Measurements from ENCODE around the gene SLC27A1.
"Not testable (repeated sequence)": the region's sequence is repeated elsewhere in the genome, so short reads cannot be mapped to it uniquely, and the experiment has no call there.

SLC27A1 gene

GRCh38 chr19:17515408-17516149 lies 45.3 kb downstream of the SLC27A1 start:
- H3K36me3 Mint-ChIP-seq (ENCODE audit: insufficient read depth) = peaks cover 21% of the 10 kb centered on the region
- no peak overlapping the region for H3K4me3 Mint-ChIP-seq
- H3K27ac Mint-ChIP-seq (ENCODE audit: low read depth) = no peak overlapping the region
- ATAC-seq (replicated peaks; ENCODE audit: extremely low read depth, poor library complexity, severe bottlenecking) = no peak
- no peaks in the 10 kb centered on the region for H3K9me3 Mint-ChIP-seq
- H3K27me3 Mint-ChIP-seq = no peaks in the 10 kb centered on the region
- no peak for DNase-seq (ENCODE audit: low spot score in 2 of 2)
- H3K4me1 Mint-ChIP-seq = peaks cover 26% of the 10 kb centered on the region

GRCh38 chr19:17517898-17518297 lies 47.6 kb downstream of the SLC27A1 start:
- H3K36me3 Mint-ChIP-seq (ENCODE audit: insufficient read depth) = peaks cover 12% of the 10 kb centered on the region
- no peak overlapping the region for H3K27ac Mint-ChIP-seq (ENCODE audit: low read depth)
- no peaks in the 10 kb centered on the region for H3K27me3 Mint-ChIP-seq
- no peak for ATAC-seq (replicated peaks; ENCODE audit: extremely low read depth, poor library complexity, severe bottlenecking)
- H3K9me3 Mint-ChIP-seq = no peaks in the 10 kb centered on the region
- no peak overlapping the region for H3K4me3 Mint-ChIP-seq
- DNase-seq (ENCODE audit: low spot score in 2 of 2) = no peak
- H3K4me1 Mint-ChIP-seq = peaks cover 19% of the 10 kb centered on the region

GRCh38 chr19:17518654-17519053 lies 48.3 kb downstream of the SLC27A1 start:
- DNase-seq (ENCODE audit: low spot score in 2 of 2); H3K9me3 Mint-ChIP-seq: not testable (repeated sequence)
- peaks cover 20% of the 10 kb centered on the region for H3K4me1 Mint-ChIP-seq

GRCh38 chr19:17519967-17520366 lies 49.6 kb downstream of the SLC27A1 start:
- peaks cover 22% of the 10 kb centered on the region for H3K4me1 Mint-ChIP-seq
- DNase-seq (ENCODE audit: low spot score in 2 of 2) = no peak
- no peaks in the 10 kb centered on the region for H3K9me3 Mint-ChIP-seq
- no peak overlapping the region for H3K4me3 Mint-ChIP-seq
- H3K36me3 Mint-ChIP-seq (ENCODE audit: insufficient read depth) = peaks cover 14% of the 10 kb centered on the region
- no peak overlapping the region for H3K27ac Mint-ChIP-seq (ENCODE audit: low read depth)
- no peaks in the 10 kb centered on the region for H3K27me3 Mint-ChIP-seq
- no peak for ATAC-seq (replicated peaks; ENCODE audit: extremely low read depth, poor library complexity, severe bottlenecking)

More at GRCh38 chr19:17518654-17519053, 48.3 kb downstream of the SLC27A1 start:
- ATAC-seq (replicated peaks; ENCODE audit: extremely low read depth, poor library complexity, severe bottlenecking); H3K27me3 Mint-ChIP-seq; H3K4me3 Mint-ChIP-seq; H3K27ac Mint-ChIP-seq (ENCODE audit: low read depth): not testable (repeated sequence)
- H3K36me3 Mint-ChIP-seq (ENCODE audit: insufficient read depth) = peaks cover 14% of the 10 kb centered on the region

- ATAC-seq (replicated peaks; ENCODE audit: extremely low read depth, poor library complexity, severe bottlenecking) (no peak), DNase-seq (ENCODE audit: low spot score in 2 of 2) (no peak)
- H3K27ac Mint-ChIP-seq (ENCODE audit: low read depth) = no peak overlapping the region
- no peaks in the 10 kb centered on the region for H3K9me3 Mint-ChIP-seq
- H3K4me3 Mint-ChIP-seq = no peak overlapping the region
- no peaks in the 10 kb centered on the region for H3K27me3 Mint-ChIP-seq
- H3K4me1 Mint-ChIP-seq = peaks cover 22% of the 10 kb centered on the region
- peaks cover 14% of the 10 kb centered on the region for H3K36me3 Mint-ChIP-seq (ENCODE audit: insufficient read depth)
Measured at GRCh38 chr19:17520865-17521264, 50.5 kb downstream of the SLC27A1 start.

GRCh38 chr19:17522988-17523872 lies 52.9 kb downstream of the SLC27A1 start:
- Mint-ChIP-seq H3K4me3 (peak overlapping the region; percentile 69), H3K27ac (ENCODE audit: low read depth) (peak overlapping the region; percentile 88), H3K36me3 (ENCODE audit: insufficient read depth) (peaks cover 8% of the 10 kb centered on the region), H3K27me3 (no peaks in the 10 kb centered on the region), H3K9me3 (no peaks in the 10 kb centered on the region), H3K4me1 (peaks cover 22% of the 10 kb centered on the region)
- ATAC-seq (replicated peaks; ENCODE audit: extremely low read depth, poor library complexity, severe bottlenecking) (peak; percentile 82), DNase-seq (ENCODE audit: low spot score in 2 of 2) (peak in 1 of 2 donors; percentile 27)

- no peak for DNase-seq (ENCODE audit: low spot score in 2 of 2)
- peaks cover 5% of the 10 kb centered on the region for H3K36me3 Mint-ChIP-seq (ENCODE audit: insufficient read depth)
- H3K27me3 Mint-ChIP-seq = no peaks in the 10 kb centered on the region
- no peaks in the 10 kb centered on the region for H3K9me3 Mint-ChIP-seq
- no peak overlapping the region for H3K27ac Mint-ChIP-seq (ENCODE audit: low read depth)
- no peak overlapping the region for H3K4me3 Mint-ChIP-seq
- H3K4me1 Mint-ChIP-seq = peaks cover 22% of the 10 kb centered on the region
- no peak for ATAC-seq (replicated peaks; ENCODE audit: extremely low read depth, poor library complexity, severe bottlenecking)
Measured at GRCh38 chr19:17524651-17525050, 54.3 kb downstream of the SLC27A1 start.

GRCh38 chr19:17525141-17525540 lies 54.8 kb downstream of the SLC27A1 start:
- Mint-ChIP-seq H3K4me1 (peaks cover 22% of the 10 kb centered on the region), H3K4me3 (no peak overlapping the region), H3K27me3 (no peaks in the 10 kb centered on the region), H3K36me3 (ENCODE audit: insufficient read depth) (peaks cover 5% of the 10 kb centered on the region), H3K9me3 (no peaks in the 10 kb centered on the region), H3K27ac (ENCODE audit: low read depth) (no peak overlapping the region)
- DNase-seq (ENCODE audit: low spot score in 2 of 2) (no peak), ATAC-seq (replicated peaks; ENCODE audit: extremely low read depth, poor library complexity, severe bottlenecking) (no peak)

- Mint-ChIP-seq H3K4me1 (peaks cover 22% of the 10 kb centered on the region), H3K9me3 (no peaks in the 10 kb centered on the region), H3K4me3 (no peak overlapping the region), H3K27me3 (no peaks in the 10 kb centered on the region), H3K36me3 (ENCODE audit: insufficient read depth) (peaks cover 2% of the 10 kb centered on the region), H3K27ac (ENCODE audit: low read depth) (no peak overlapping the region)
- DNase-seq (ENCODE audit: low spot score in 2 of 2) (no peak), ATAC-seq (replicated peaks; ENCODE audit: extremely low read depth, poor library complexity, severe bottlenecking) (no peak)
Measured at GRCh38 chr19:17526922-17527321, 56.6 kb downstream of the SLC27A1 start.

GRCh38 chr19:17527326-17527725 lies 57.0 kb downstream of the SLC27A1 start:
- Mint-ChIP-seq H3K9me3 (no peaks in the 10 kb centered on the region), H3K4me1 (peaks cover 21% of the 10 kb centered on the region), H3K4me3 (no peak overlapping the region), H3K27me3 (no peaks in the 10 kb centered on the region), H3K36me3 (ENCODE audit: insufficient read depth) (peaks cover 2% of the 10 kb centered on the region), H3K27ac (ENCODE audit: low read depth) (no peak overlapping the region)
- no peak for DNase-seq (ENCODE audit: low spot score in 2 of 2)
- ATAC-seq (replicated peaks; ENCODE audit: extremely low read depth, poor library complexity, severe bottlenecking) = no peak

GRCh38 chr19:17528610-17529009 lies 58.3 kb downstream of the SLC27A1 start:
- Mint-ChIP-seq H3K27me3 (no peaks in the 10 kb centered on the region), H3K9me3 (no peaks in the 10 kb centered on the region), H3K4me1 (peaks cover 8% of the 10 kb centered on the region), H3K36me3 (ENCODE audit: insufficient read depth) (peaks cover 2% of the 10 kb centered on the region), H3K27ac (ENCODE audit: low read depth) (no peak overlapping the region), H3K4me3 (no peak overlapping the region)
- ATAC-seq (replicated peaks; ENCODE audit: extremely low read depth, poor library complexity, severe bottlenecking) (no peak), DNase-seq (ENCODE audit: low spot score in 2 of 2) (no peak)

GRCh38 chr19:17529239-17530158 lies 59.2 kb downstream of the SLC27A1 start:
- H3K4me3 Mint-ChIP-seq = no peak overlapping the region
- H3K9me3 Mint-ChIP-seq = no peaks in the 10 kb centered on the region
- no peak for ATAC-seq (replicated peaks; ENCODE audit: extremely low read depth, poor library complexity, severe bottlenecking)
- DNase-seq (ENCODE audit: low spot score in 2 of 2) = no peak
- no peaks in the 10 kb centered on the region for H3K4me1 Mint-ChIP-seq
- H3K36me3 Mint-ChIP-seq (ENCODE audit: insufficient read depth) = peaks cover 2% of the 10 kb centered on the region
- H3K27ac Mint-ChIP-seq (ENCODE audit: low read depth) = peak overlapping the region; percentile 57
- H3K27me3 Mint-ChIP-seq = no peaks in the 10 kb centered on the region
